Chondrocyte (in vitro differentiated cells): ENCODE measurements around the gene DPM1. TPM values are rescaled to one million over a fixed set of nuclear protein-coding genes. Genes with fewer than 3 reads are reported as not detected.

ENCODE experiments used
- DNase-seq: peaks from one replicate; pipeline ENCODE4 v3.0.0; 2021; ENCODE audit warnings: mixed read lengths, low spot score
- H3K27ac Mint-ChIP-seq: one replicate; pipeline ENCODE4 v1.8.0; 2021; ENCODE audit warnings: mild to moderate bottlenecking, moderate library complexity, mixed read lengths; ENCODE audit not compliant: unreplicated experiment
- H3K27me3 Mint-ChIP-seq: 2 replicates; pipeline ENCODE4 v1.8.0; 2021; ENCODE audit warnings: low read depth, mixed read lengths
- H3K36me3 Mint-ChIP-seq: 2 replicates; pipeline ENCODE4 v1.8.0; 2021; ENCODE audit warnings: low read depth, mixed read lengths
- H3K4me1 Mint-ChIP-seq: 2 replicates; pipeline ENCODE4 v1.8.0; 2021; ENCODE audit warnings: low read depth, mild to moderate bottlenecking, mixed read lengths
- H3K4me3 Mint-ChIP-seq: one replicate; pipeline ENCODE4 v1.8.0; 2021; ENCODE audit warnings: mild to moderate bottlenecking, moderate library complexity, mixed read lengths; ENCODE audit not compliant: unreplicated experiment
- H3K9me3 Mint-ChIP-seq: 2 replicates; pipeline ENCODE4 v1.8.0; 2021; ENCODE audit warnings: low read depth, mixed read lengths
- CTCF ChIP-seq: fragments of 200-600 bp; sonication (generic); IDR thresholded peaks from 2 replicates; pipeline ENCODE4 v1.5.0; 2021; ENCODE audit warnings: antibody characterized with exemption, mild to moderate bottlenecking, moderate library complexity
- total RNA-seq: library from RNA; stranded (reverse); gene quantifications from 3 replicates; pipeline ENCODE4 v1.2.1, GENCODE V29; 2021

The DPM1 gene
- total RNA-seq, 1 donor from 2014 or later = 40.5 TPM

DNA sequence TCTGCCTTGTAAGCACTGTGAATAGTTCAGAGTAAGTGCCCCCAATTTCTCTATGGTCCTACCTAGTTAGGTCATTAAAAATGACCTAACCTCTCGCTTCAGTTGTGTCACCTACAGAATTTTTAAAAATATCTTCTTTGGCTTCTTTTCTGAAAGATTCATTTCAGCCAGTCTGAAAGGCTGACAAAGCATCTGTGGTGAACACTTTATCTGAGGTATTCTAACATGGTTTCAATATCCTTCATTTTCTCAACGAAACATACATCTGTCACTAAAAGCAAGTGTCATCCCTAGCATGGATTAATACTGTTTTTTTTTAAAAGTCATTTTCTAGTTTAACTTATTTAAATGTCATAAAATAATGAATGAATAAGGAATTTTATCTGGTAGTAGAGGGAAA is 5.1 kb downstream of the DPM1 start:
- DNase-seq = no peak
- no peak for TF ChIP-seq CTCF
- Mint-ChIP-seq H3K27me3 (no peaks in the 10 kb centered on the region), H3K4me3 (no peak overlapping the region), H3K36me3 (peaks cover 9% of the 10 kb centered on the region), H3K27ac (no peak overlapping the region), H3K9me3 (no peaks in the 10 kb centered on the region), H3K4me1 (peaks cover 25% of the 10 kb centered on the region)

- no peak overlapping the region for H3K27ac Mint-ChIP-seq
- no peaks in the 10 kb centered on the region for H3K9me3 Mint-ChIP-seq
- no peaks in the 10 kb centered on the region for H3K27me3 Mint-ChIP-seq
- no peaks in the 10 kb centered on the region for H3K4me1 Mint-ChIP-seq
- no peak for TF ChIP-seq CTCF
- H3K4me3 Mint-ChIP-seq = no peak overlapping the region
- peaks cover 26% of the 10 kb centered on the region for H3K36me3 Mint-ChIP-seq
- DNase-seq = no peak
Measured at GRCh38 chr20:50948132-50948785, 10.1 kb downstream of the DPM1 start.

- Mint-ChIP-seq H3K4me1 (no peaks in the 10 kb centered on the region), H3K4me3 (no peak overlapping the region), H3K27me3 (no peaks in the 10 kb centered on the region), H3K36me3 (peaks cover 27% of the 10 kb centered on the region), H3K27ac (no peak overlapping the region), H3K9me3 (no peaks in the 10 kb centered on the region)
- no peak for TF ChIP-seq CTCF
- DNase-seq = no peak
Measured at GRCh38 chr20:50943069-50943468, 15.3 kb downstream of the DPM1 start.

- Mint-ChIP-seq H3K36me3 (peaks cover 9% of the 10 kb centered on the region), H3K27me3 (no peaks in the 10 kb centered on the region), H3K4me3 (no peak overlapping the region), H3K4me1 (peaks cover 21% of the 10 kb centered on the region), H3K9me3 (no peaks in the 10 kb centered on the region), H3K27ac (peak overlapping the region; percentile 66)
- no peak for DNase-seq
- no peak for TF ChIP-seq CTCF
Measured at GRCh38 chr20:50933589-50933988, 24.7 kb downstream of the DPM1 start.

GRCh38 chr20:50932691-50933280 is 25.5 kb downstream of the DPM1 start:
- Mint-ChIP-seq H3K27ac (peak overlapping the region; percentile 66), H3K4me1 (peaks cover 29% of the 10 kb centered on the region), H3K4me3 (no peak overlapping the region), H3K9me3 (no peaks in the 10 kb centered on the region), H3K27me3 (no peaks in the 10 kb centered on the region), H3K36me3 (peaks cover 8% of the 10 kb centered on the region)
- no peak for DNase-seq
- no peak for TF ChIP-seq CTCF
